ENCODE measurements around the gene COPS3.

COPS3 gene

DNA sequence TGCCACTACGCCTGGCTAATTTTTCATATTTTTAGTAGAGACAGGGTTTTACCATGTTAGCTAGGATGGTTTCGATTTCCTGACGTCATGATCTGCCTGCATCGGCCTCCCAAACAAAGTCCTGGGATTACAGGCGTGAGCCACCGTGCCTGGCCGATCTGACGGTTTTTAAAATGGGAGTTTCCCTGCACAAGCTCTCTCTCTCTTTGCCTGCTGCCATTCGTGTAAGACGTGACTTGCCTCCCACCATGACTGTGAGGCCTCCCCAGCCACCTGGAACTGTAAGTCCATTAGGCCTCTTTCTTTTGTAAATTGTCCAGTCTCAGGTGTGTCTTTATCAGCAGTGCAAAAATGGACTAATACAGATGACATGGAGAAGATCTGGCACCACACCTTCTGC lies 39.4 kb downstream of the COPS3 start:
- DNase-seq (ENCODE audit: low spot score): no peak

GRCh38 chr17:17239832-17240231 lies 41.2 kb downstream of the COPS3 start:
- no peak for DNase-seq (ENCODE audit: low spot score)

- DNase-seq (ENCODE audit: low spot score): peak; percentile 87
Measured at GRCh38 chr17:17237026-17237799, 43.8 kb downstream of the COPS3 start, which contains the start of gene FLCN. Gene FLCN, minus strand, starts transcription at chr17:17237168. Its CDS starts 9,031 bp downstream, at chr17:17228137.

GRCh38 chr17:17236295-17237025 lies 44.6 kb downstream of the COPS3 start:
- DNase-seq (ENCODE audit: low spot score): peak; percentile 26

- no peak for DNase-seq (ENCODE audit: low spot score)
Measured at GRCh38 chr17:17235212-17236174, 45.6 kb downstream of the COPS3 start.

DNA sequence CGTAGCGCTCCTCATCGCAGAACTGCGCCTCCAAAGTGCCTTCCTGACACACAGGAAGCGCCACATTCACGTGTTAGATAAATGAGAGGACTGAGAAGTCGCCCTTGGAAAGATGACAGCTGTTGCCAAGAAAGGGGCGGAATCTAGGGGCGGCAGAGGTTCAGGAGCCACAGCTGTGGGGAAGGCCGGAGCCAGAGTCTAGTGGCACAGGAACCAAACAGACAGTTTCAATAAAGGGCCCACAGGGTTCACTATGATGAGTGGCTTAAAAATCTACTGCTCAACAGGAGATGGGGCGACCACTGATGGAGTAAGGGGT lies 48.8 kb downstream of the COPS3 start:
- no peak for DNase-seq (ENCODE audit: low spot score)

DNA sequence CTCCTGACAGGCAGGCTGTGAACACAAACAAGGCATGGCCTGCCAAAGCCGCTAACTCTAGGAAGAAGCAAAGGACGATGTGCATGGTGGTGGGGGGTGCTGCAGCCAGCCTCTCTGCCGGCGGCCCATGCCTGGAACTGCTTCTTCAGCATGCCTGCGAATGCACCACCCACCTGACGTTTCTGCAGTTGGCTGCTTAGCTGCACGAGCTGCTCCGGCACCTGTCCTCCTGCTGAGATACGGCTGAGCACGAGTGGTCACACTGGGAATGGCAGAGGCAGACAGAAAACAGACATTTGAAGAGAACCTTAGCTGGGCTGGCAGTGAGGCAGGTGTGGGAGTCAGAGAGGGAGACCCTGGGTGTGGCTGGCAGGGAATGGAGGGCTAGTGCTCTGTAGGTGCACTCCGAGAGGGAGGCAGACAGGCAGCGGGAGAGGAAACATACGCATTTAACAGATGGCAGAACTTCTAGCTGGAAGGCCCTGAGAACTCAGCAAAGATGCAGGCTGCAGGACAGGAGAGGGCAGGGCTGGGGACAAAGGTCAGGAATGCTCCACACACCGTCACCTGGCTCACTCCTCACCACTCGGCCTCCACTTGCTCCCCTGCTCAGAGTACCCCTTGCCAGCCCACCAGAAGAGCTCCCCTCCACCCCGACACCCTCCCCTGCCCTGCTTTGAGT lies 49.3 kb downstream of the COPS3 start:
- no peak for DNase-seq (ENCODE audit: low spot score)

DNA sequence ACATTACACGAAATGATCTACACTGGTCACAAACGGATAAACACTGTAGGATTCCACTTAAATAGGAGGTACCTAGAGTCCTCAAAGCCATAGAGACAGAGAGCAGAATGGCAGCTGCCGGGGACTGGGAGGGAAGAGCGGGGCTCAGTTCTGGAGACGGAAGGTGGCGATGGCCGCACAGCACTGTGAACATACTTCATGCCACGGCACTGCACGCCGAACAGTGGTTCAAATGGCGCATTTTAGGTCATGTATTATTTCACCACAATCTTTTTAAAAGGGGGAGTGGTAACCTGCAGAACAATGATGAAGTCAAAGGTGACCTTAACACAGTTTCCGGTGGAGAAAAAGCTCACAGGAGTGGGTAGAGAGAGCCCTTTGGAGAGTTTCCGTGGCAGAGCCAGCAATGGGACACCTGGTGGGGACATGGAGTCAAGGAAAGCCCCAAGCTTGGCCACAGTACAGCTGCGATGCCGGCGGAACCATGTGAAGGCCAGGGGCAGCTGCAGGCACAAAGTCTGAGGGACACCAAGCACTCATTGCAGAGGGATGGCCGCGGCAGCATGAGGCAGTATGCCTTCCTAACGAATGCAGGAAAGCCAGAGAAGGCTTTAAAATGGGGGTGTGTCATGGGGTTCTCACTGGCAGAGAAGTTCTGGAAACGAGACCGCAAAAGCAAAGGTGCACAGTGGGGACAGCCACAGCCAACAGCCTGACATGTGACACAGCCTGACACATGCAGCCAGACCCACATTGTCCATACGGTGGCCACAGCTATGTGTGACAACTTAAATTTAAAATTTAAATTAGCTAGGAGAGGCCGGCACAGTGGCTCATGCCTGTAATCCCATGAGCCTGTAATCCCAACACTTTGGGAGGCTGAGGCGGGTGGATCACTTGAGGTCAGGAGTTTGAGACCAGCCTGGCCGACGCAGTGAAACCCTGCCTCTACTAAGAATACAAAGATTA lies 51.3 kb downstream of the COPS3 start:
- DNase-seq (ENCODE audit: low spot score): no peak

- no peak for DNase-seq (ENCODE audit: low spot score)
Measured at GRCh38 chr17:17228521-17229279, 52.3 kb downstream of the COPS3 start.

GRCh38 chr17:17227608-17228520 lies 53.2 kb downstream of the COPS3 start:
- DNase-seq (ENCODE audit: low spot score): no peak

DNA sequence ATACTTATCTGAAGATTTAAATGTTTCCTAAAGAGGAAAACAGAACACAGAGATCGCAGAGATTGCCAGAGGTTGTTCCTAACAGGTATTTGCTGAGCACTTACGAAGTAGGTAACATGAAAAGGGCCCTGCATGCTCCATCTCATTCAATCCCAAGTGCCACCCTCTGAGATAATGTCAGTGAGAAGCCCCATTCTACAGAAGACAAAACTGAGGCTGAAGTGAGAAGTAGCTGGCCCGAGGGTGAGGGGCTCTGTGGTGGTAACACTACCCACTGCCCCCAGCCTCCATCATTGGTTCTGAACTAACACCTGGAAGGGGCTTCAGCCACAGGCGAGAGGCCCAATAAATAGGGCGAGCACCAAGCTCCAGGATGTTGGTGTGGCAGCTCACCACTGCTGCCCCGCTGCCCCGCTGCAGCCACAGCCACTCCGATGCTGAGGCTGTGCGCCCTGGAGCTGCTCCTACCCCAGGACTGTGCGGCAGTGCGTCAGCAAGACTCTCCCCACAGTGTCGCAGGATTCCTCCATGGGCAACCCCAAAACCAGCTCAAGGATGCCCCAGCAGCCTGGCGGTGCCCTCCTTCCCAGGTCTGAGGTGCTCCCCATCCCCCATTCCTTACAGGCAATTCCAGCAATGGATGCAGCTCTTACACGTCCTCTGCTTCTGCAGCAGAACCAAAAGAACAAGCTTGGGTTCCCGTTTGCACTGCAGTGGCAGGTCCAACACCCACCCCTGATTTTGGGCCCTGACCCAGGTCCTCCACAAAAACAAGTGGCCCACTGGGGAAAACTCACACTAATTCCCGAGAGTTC lies 54.4 kb downstream of the COPS3 start:
- DNase-seq (ENCODE audit: low spot score): no peak

- no peak for DNase-seq (ENCODE audit: low spot score)
Measured at GRCh38 chr17:17225901-17226300, 55.1 kb downstream of the COPS3 start.

GRCh38 chr17:17224137-17224536 lies 56.9 kb downstream of the COPS3 start:
- DNase-seq (ENCODE audit: low spot score): no peak

DNA sequence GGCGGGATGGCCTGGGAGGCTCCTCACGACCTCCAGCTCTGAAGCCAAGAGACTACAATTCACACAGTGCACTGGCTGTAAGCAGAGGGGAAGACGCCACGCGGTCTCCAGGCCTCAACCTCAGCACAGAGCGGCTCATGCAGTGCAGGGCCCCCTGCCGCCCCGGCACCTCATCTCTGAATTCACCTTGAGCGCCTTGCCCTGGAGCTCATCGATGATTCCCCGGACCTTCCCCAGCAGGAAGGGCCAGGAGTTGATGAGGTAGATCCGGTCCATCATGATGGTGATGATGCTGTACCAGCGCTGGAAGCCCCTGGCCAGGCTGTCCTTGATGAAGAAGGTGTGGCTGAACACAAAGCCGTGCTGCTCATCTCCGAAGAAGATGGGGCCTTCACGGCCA lies 57.3 kb downstream of the COPS3 start:
- no peak for DNase-seq (ENCODE audit: low spot score)

- DNase-seq (ENCODE audit: low spot score): no peak
Measured at GRCh38 chr17:17221329-17221728, 59.7 kb downstream of the COPS3 start.

DNA sequence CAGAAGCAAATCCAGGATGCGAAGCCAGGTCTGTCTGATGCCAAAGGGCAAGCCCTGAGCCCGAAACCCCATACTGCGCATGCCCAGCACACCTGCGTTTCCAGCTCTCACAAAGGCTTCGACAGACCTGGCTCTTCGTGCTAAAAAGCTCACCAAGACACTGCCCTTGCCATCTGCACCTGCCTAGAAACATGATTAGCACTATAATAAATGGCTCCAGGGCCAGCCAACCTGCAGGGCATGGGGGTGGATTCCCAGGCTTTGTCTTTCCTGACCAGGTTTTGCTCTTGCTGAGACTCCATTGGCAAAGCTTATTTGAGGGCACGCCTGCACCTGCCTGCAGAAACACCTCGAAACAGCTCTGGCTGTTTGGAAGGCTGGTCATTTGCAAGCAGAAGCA lies 60.5 kb downstream of the COPS3 start:
- DNase-seq (ENCODE audit: low spot score): no peak

GRCh38 chr17:17217995-17218394 lies 63.1 kb downstream of the COPS3 start:
- no peak for DNase-seq (ENCODE audit: low spot score)

- no peak for DNase-seq (ENCODE audit: low spot score)
Measured at GRCh38 chr17:17216776-17217175, 64.3 kb downstream of the COPS3 start.
